GM21528 (cell line): ENCODE measurements around the gene APH1B.

Source experiments
- ATAC-seq: cut with Tn5 transposase; IDR thresholded peaks from one replicate; pipeline ENCODE4 v1.9.1; 2021; ENCODE audit warnings: mild to moderate bottlenecking, moderate library complexity; ENCODE audit not compliant: unreplicated experiment, low FRiP score

Gene APH1B

GRCh38 chr15:63349156-63349555 is 71.8 kb downstream of the APH1B start:
- ATAC-seq: no peak

GRCh38 chr15:63349621-63350020 is 72.2 kb downstream of the APH1B start:
- ATAC-seq: no peak

- no peak for ATAC-seq
These were observed 72.8 kb downstream of the APH1B start for GRCh38 chr15:63350178-63350621.

- ATAC-seq: no peak
These were observed 73.8 kb downstream of the APH1B start for GRCh38 chr15:63351170-63351569.

- no peak for ATAC-seq
These were observed 75.4 kb downstream of the APH1B start for GRCh38 chr15:63352808-63353207.

- ATAC-seq: no peak
These were observed 75.9 kb downstream of the APH1B start for GRCh38 chr15:63353261-63353660.

GRCh38 chr15:63353887-63354286 is 76.5 kb downstream of the APH1B start:
- ATAC-seq: no peak

- ATAC-seq: no peak
These were observed 77.6 kb downstream of the APH1B start for GRCh38 chr15:63354821-63355650.

GRCh38 chr15:63357061-63357460 is 79.7 kb downstream of the APH1B start:
- no peak for ATAC-seq

GRCh38 chr15:63357731-63358130 is 80.3 kb downstream of the APH1B start:
- ATAC-seq: no peak

GRCh38 chr15:63358241-63359029 is 81.0 kb downstream of the APH1B start:
- ATAC-seq: no peak
